ENCODE measurements around the gene RAB32. TPM values are rescaled to one million over a fixed set of nuclear protein-coding genes. Genes with fewer than 3 reads are reported as not detected.

Gene RAB32
- total and polyA plus RNA-seq, 2 donors from 2014 or later = 19.9 to 39.1 TPM

DNA sequence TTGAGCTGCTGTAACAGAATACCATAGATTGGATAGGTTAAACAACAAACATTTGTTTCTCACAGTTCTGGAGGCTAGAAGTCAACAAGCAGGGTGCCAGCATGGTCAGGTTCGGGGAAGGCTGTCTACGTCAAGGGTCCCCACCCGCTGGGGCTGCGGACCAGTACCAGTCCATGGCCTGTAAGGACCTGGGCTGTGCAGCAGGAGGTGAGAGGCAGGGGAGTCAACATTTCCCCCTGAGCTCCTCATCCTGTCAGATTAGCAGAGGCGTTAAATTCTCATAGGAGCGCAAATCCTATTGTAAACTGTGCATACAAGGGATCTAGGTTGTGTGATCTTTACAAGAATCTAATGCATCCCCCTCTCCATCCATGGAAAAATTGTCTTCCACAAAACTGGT is 58.9 kb downstream of the RAB32 start:
- FAIRE-seq (no peak), DNase-seq (no peak)
- no peaks in the 10 kb centered on the region for H3K36me3 ChIP-seq (ENCODE audit: control insufficient read depth in 2 of 3, insufficient read depth in 3 of 3, low read length in 3 of 3)

More for the DNA sequence above, 58.9 kb downstream of the RAB32 start:
- Histone ChIP-seq H3K27me3 (ENCODE audit: control insufficient read depth, insufficient read depth, low read length) (no peaks in the 10 kb centered on the region), H3K27ac (ENCODE audit: low read depth in 2 of 2, low read length in 2 of 2) (no peak overlapping the region), H3K9ac (ENCODE audit: low read length in 3 of 3) (no peak overlapping the region), H3K4me1 (ENCODE audit: control insufficient read depth in 2 of 3, insufficient read depth in 2 of 3, low read depth in 1 of 3, low read length in 3 of 3) (peaks cover 0 to 3% (median 0%) of the 10 kb centered on the region in 3 donors), H3K9me3 (ENCODE audit: control insufficient read depth in 2 of 3, insufficient read depth in 1 of 3, low read length in 3 of 3) (no peaks in the 10 kb centered on the region), H3K4me3 (ENCODE audit: low read length in 3 of 3) (no peak overlapping the region)
- intact Hi-C loops (cut with DNase I) = no loop called here
- TF ChIP-seq CTCF (IDR thresholded peaks at IDR 0.05; ENCODE audit: borderline replicate concordance, extremely low read depth, insufficient read depth) = no peak

Other genes with a start within 250 kb of the RAB32 start
- not detected for gene ADGB, start 55.1 kb downstream of the RAB32 start, total RNA-seq
- gene ADGB, start 55.1 kb downstream of the RAB32 start, polyA plus RNA-seq (ENCODE audit: insufficient read depth, low read depth, low replicate concordance) = not detected

Data from kidney (tissue), 14 donors.